Stimulated activated CD4-positive, alpha-beta T cell treated with anti-CD3 and anti-CD28 coated beads, TNF-alpha, amount 100 ng/mL, for 48 hours (primary cell): ENCODE measurements around the gene ACVR2B.
"Not testable (repeated sequence)": the region's sequence is repeated elsewhere in the genome, so short reads cannot be mapped to it uniquely, and the experiment has no call there.

ENCODE experiments used
- DNase-seq, 3 donors: peaks; one replicate each; pipeline ENCODE4 v3.0.0-alpha.2; 2020; ENCODE audit warnings: low read depth in 3 of 3

Gene ACVR2B

GRCh38 chr3:38453075-38453912, at the start of gene ACVR2B:
ACVR2B (plus strand) TSS chr3:38453890; CDS start chr3:38454323, 433 bp downstream.
- DNase-seq = peak; percentile 47 to 76 (median 53)

GRCh38 chr3:38404286-38404685, 49.4 kb upstream of the ACVR2B start:
- DNase-seq = no peak

- no peak for DNase-seq
Measured at GRCh38 chr3:38411591-38411990, 42.1 kb upstream of the ACVR2B start.

- DNase-seq = not testable (repeated sequence)
Measured at GRCh38 chr3:38420758-38421157, 32.9 kb upstream of the ACVR2B start.

- DNase-seq = no peak
Measured at GRCh38 chr3:38421679-38422336, 31.9 kb upstream of the ACVR2B start.

- not testable (repeated sequence) for DNase-seq
Measured at GRCh38 chr3:38426798-38427426, 26.8 kb upstream of the ACVR2B start.

- DNase-seq = not testable (repeated sequence)
Measured at GRCh38 chr3:38432871-38433658, 20.6 kb upstream of the ACVR2B start.

GRCh38 chr3:38433661-38434060, 20.0 kb upstream of the ACVR2B start:
- not testable (repeated sequence) for DNase-seq

- not testable (repeated sequence) for DNase-seq
Measured at GRCh38 chr3:38438436-38439069, 15.1 kb upstream of the ACVR2B start.

- not testable (repeated sequence) for DNase-seq
Measured at GRCh38 chr3:38443205-38443604, 10.5 kb upstream of the ACVR2B start.

- no peak for DNase-seq
Measured at GRCh38 chr3:38446085-38446686, 7.5 kb upstream of the ACVR2B start.

- no peak for DNase-seq
Measured at GRCh38 chr3:38446812-38447211, 6.9 kb upstream of the ACVR2B start.

- DNase-seq = no peak
Measured at GRCh38 chr3:38450853-38451252, 2.8 kb upstream of the ACVR2B start.

- DNase-seq = no peak
Measured at GRCh38 chr3:38453913-38454177, 155 bp downstream of the ACVR2B start.

GRCh38 chr3:38454178-38454883, 641 bp downstream of the ACVR2B start:
- DNase-seq = peak in 1 of 3 donors; percentile 22

GRCh38 chr3:38454884-38455638, 1.4 kb downstream of the ACVR2B start:
- peak in 2 of 3 donors; percentile 15 to 25 for DNase-seq

GRCh38 chr3:38455639-38456430, 2.1 kb downstream of the ACVR2B start:
- no peak for DNase-seq

GRCh38 chr3:38457111-38458003, 3.7 kb downstream of the ACVR2B start:
- DNase-seq = no peak
